DOHH2 (cell line): Measurements from ENCODE around the gene XKR3.

Source experiments
- H3F3A ChIP-seq: fragments of 200-600 bp; sonication (generic), shearing (Covaris generic); 2 replicates; pipeline ENCODE4 v1.6.0; 2016; ENCODE audit warnings: antibody characterized with exemption, mild to moderate bottlenecking; ENCODE audit not compliant: control insufficient read depth, insufficient read depth
- H3K27ac ChIP-seq: fragments of 200-600 bp; sonication (generic); 2 replicates; pipeline ENCODE4 v1.5.1; 2014; ENCODE audit warnings: low read depth, mild to moderate bottlenecking, low read length, moderate library complexity
- H3K27me3 ChIP-seq: fragments of 200-600 bp; sonication (generic); 2 replicates; pipeline ENCODE4 v1.6.1; 2014; ENCODE audit warnings: mild to moderate bottlenecking, low read length, mixed read lengths; ENCODE audit not compliant: control insufficient read depth
- H3K36me3 ChIP-seq: fragments of 200-600 bp; sonication (generic); 2 replicates; pipeline ENCODE4 v1.6.1; 2014; ENCODE audit warnings: mild to moderate bottlenecking, low read length, moderate library complexity, mixed read lengths; ENCODE audit not compliant: control insufficient read depth
- H3K4me1 ChIP-seq: fragments of 200-600 bp; sonication (generic); 2 replicates; pipeline ENCODE4 v1.6.1; 2014; ENCODE audit warnings: mild to moderate bottlenecking, low read length, mixed read lengths; ENCODE audit not compliant: control insufficient read depth
- H3K4me2 ChIP-seq: fragments of 200-600 bp; sonication (generic); 2 replicates; pipeline ENCODE4 v1.6.0; 2014; ENCODE audit warnings: mild to moderate bottlenecking, low read length, moderate library complexity
- H3K4me3 ChIP-seq: fragments of 200-600 bp; sonication (generic); 2 replicates; pipeline ENCODE4 v1.5.1; 2014; ENCODE audit warnings: mild to moderate bottlenecking, low read length, mixed read lengths
- H3K79me2 ChIP-seq: fragments of 200-600 bp; sonication (generic); 2 replicates; pipeline ENCODE4 v1.6.1; 2014; ENCODE audit warnings: mild to moderate bottlenecking, low read length, mixed read lengths; ENCODE audit not compliant: control insufficient read depth
- H3K9me2 ChIP-seq: fragments of 200-600 bp; sonication (generic); replicated peaks from 2 replicates; pipeline ENCODE4 v1.6.1; 2014; ENCODE audit warnings: mild to moderate bottlenecking, low read length, mixed read lengths; ENCODE audit not compliant: control insufficient read depth
- H3K9me3 ChIP-seq: fragments of 200-600 bp; sonication (generic); 2 replicates; pipeline ENCODE4 v1.6.1; 2014; ENCODE audit warnings: antibody characterized with exemption, low read length, mixed read lengths; ENCODE audit not compliant: control insufficient read depth, insufficient read depth
- H4K20me1 ChIP-seq: fragments of 200-600 bp; sonication (generic); 2 replicates; pipeline ENCODE4 v1.6.0; 2014; ENCODE audit warnings: low read depth, mild to moderate bottlenecking, antibody characterized with exemption, low read length, moderate library complexity; ENCODE audit not compliant: control insufficient read depth, insufficient read depth
- CTCF ChIP-seq: fragments of 200-600 bp; sonication (generic); IDR thresholded peaks from one replicate; pipeline ENCODE4 v1.5.1; 2014; ENCODE audit warnings: antibody characterized with exemption, mild to moderate bottlenecking, low read depth, low read length; ENCODE audit not compliant: poor library complexity, severe bottlenecking
- EZH2phosphoT487 ChIP-seq: fragments of 200-600 bp; sonication (generic); IDR thresholded peaks from 2 replicates; pipeline ENCODE4 v1.6.1; 2017; ENCODE audit warnings: borderline replicate concordance, mild to moderate bottlenecking, antibody characterized with exemption, low read length, moderate library complexity, mixed read lengths

The XKR3 gene

GRCh38 chr22:16819249-16819648 is 6.0 kb downstream of the XKR3 start:
- no peaks in the 10 kb centered on the region for H3K9me2 ChIP-seq
- no peaks in the 10 kb centered on the region for H3K27me3 ChIP-seq
- peak overlapping the region; percentile 42 for H3K4me3 ChIP-seq
- no peaks in the 10 kb centered on the region for H4K20me1 ChIP-seq
- TF ChIP-seq CTCF (no peak), EZH2phosphoT487 (no peak)
- peaks cover 8% of the 10 kb centered on the region; the same call in 1 of the 2 replicates for H3K9me3 ChIP-seq
- no peaks in the 10 kb centered on the region for H3F3A ChIP-seq
- peak overlapping the region; percentile 56 for H3K4me2 ChIP-seq
- H3K79me2 ChIP-seq = no peaks in the 10 kb centered on the region
- peaks cover 25% of the 10 kb centered on the region for H3K4me1 ChIP-seq
- H3K36me3 ChIP-seq = no peaks in the 10 kb centered on the region
- peak overlapping the region; percentile 1; the same call in 1 of the 2 replicates for H3K27ac ChIP-seq

- H3K9me2 ChIP-seq = no peaks in the 10 kb centered on the region
- peak overlapping the region; percentile 56 for H3K4me2 ChIP-seq
- peak overlapping the region; percentile 1; the same call in 1 of the 2 replicates for H3K27ac ChIP-seq
- H3K9me3 ChIP-seq = peaks cover 8% of the 10 kb centered on the region; the same call in 1 of the 2 replicates
- peak overlapping the region; percentile 42 for H3K4me3 ChIP-seq
- no peaks in the 10 kb centered on the region for H3F3A ChIP-seq
- H3K27me3 ChIP-seq = no peaks in the 10 kb centered on the region
- H3K36me3 ChIP-seq = no peaks in the 10 kb centered on the region
- no peak for TF ChIP-seq EZH2phosphoT487
- TF ChIP-seq CTCF = no peak
- no peaks in the 10 kb centered on the region for H3K79me2 ChIP-seq
- no peaks in the 10 kb centered on the region for H4K20me1 ChIP-seq
- peaks cover 25% of the 10 kb centered on the region for H3K4me1 ChIP-seq
Measured at GRCh38 chr22:16818538-16818937, 6.7 kb downstream of the XKR3 start.

- Histone ChIP-seq H3K36me3 (no peaks in the 10 kb centered on the region), H3K79me2 (no peaks in the 10 kb centered on the region), H3K27me3 (no peaks in the 10 kb centered on the region), H3K4me2 (no peak overlapping the region), H3F3A (no peaks in the 10 kb centered on the region), H3K9me3 (peaks cover 8% of the 10 kb centered on the region; the same call in 1 of the 2 replicates), H4K20me1 (no peaks in the 10 kb centered on the region), H3K4me3 (no peak overlapping the region), H3K9me2 (no peaks in the 10 kb centered on the region), H3K27ac (no peak overlapping the region), H3K4me1 (peaks cover 39% of the 10 kb centered on the region)
- no peak for TF ChIP-seq EZH2phosphoT487
- TF ChIP-seq CTCF = no peak
Measured at GRCh38 chr22:16815073-16815472, 10.1 kb downstream of the XKR3 start.
